Subcutaneous adipose tissue (tissue), 4 donors: ENCODE data around the gene CYP39A1. TPM values are rescaled to one million over a fixed set of nuclear protein-coding genes. Genes with fewer than 3 reads are reported as not detected.

Experiments used
- total RNA-seq, 4 donors: library from RNA; depleted of rRNA; stranded (reverse); fragments of >200 nt; gene quantifications; one replicate each; pipeline ENCODE4 v1.1.0, GENCODE V29; 2016
- TF ChIP-seq, protein P1 (sequence below): fragments of 450-650 bp; IDR thresholded peaks from one replicate; pipeline ENCODE4 v1.5.1; 2016; ENCODE audit warnings: low read depth, mild to moderate bottlenecking, control low read depth, antibody characterized with exemption, moderate library complexity

CYP39A1 gene
- total RNA-seq, 4 donors from 2014 or later = 0.88 to 2.0 (median 1.1) TPM

- TF ChIP-seq, protein P1, sequence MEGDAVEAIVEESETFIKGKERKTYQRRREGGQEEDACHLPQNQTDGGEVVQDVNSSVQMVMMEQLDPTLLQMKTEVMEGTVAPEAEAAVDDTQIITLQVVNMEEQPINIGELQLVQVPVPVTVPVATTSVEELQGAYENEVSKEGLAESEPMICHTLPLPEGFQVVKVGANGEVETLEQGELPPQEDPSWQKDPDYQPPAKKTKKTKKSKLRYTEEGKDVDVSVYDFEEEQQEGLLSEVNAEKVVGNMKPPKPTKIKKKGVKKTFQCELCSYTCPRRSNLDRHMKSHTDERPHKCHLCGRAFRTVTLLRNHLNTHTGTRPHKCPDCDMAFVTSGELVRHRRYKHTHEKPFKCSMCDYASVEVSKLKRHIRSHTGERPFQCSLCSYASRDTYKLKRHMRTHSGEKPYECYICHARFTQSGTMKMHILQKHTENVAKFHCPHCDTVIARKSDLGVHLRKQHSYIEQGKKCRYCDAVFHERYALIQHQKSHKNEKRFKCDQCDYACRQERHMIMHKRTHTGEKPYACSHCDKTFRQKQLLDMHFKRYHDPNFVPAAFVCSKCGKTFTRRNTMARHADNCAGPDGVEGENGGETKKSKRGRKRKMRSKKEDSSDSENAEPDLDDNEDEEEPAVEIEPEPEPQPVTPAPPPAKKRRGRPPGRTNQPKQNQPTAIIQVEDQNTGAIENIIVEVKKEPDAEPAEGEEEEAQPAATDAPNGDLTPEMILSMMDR = no peak
Measured at GRCh38 chr6:46590765-46591164, 61.9 kb downstream of the CYP39A1 start.

DNA sequence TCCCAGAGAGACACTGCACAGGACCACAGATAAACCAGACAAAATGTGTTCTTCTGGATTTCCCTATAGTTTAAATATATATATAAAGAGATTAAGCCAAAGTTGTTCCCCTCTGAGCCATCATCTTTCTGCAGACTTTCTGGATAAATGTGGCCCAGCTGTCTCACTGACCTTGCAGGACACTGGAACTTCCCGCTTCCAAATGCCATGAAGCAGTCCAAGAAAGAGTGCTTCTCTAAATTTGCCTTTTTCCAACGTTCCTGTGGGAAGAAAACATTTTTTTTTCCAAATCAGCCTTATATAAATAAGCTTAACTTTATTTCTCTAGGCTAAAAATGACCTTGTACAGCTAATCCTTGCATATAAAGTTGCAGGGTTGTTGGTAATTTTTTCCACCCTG is 65.7 kb downstream of the CYP39A1 start:
- TF ChIP-seq, protein P1 = no peak

GRCh38 chr6:46584586-46584985 is 68.0 kb downstream of the CYP39A1 start:
- TF ChIP-seq, protein P1 = no peak

DNA sequence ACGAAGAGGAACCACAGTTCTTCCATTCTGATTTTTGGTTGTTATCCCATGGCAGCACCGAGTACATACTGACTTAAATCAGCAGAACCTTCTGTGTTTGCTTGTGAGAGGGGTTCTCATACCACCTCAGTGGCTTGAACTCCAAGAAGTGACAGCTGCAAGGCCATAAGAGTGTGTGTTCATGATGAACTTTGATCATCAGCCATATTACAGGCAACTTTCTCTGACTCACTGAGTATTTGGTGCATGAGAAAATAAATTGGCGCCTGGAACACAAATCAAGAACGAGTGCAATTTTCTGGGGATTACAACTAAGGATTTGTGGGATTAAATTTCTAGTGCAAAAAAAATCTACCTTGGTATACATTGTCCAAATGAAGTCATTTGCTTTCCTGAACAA is 68.9 kb downstream of the CYP39A1 start:
- TF ChIP-seq, protein P1 = no peak

DNA sequence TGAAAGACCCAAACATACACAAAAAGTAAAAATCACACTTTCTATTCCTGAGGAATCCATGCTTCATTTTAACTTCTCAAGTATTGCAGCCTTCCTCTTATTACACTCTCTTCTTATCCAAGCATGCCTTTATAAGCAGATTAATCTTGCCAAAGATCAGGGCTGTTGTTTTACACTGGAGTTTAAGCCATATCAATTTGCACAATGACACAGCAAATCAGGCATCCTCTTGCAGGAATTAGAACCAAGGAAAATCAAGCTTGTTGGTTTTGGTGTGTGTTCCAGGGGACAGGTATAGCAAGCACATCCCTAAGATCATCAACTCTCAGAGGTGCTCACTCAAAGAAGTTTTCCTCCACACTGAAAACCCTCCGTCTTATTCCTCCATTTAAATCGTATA is 69.5 kb downstream of the CYP39A1 start:
- TF ChIP-seq, protein P1 = no peak

DNA sequence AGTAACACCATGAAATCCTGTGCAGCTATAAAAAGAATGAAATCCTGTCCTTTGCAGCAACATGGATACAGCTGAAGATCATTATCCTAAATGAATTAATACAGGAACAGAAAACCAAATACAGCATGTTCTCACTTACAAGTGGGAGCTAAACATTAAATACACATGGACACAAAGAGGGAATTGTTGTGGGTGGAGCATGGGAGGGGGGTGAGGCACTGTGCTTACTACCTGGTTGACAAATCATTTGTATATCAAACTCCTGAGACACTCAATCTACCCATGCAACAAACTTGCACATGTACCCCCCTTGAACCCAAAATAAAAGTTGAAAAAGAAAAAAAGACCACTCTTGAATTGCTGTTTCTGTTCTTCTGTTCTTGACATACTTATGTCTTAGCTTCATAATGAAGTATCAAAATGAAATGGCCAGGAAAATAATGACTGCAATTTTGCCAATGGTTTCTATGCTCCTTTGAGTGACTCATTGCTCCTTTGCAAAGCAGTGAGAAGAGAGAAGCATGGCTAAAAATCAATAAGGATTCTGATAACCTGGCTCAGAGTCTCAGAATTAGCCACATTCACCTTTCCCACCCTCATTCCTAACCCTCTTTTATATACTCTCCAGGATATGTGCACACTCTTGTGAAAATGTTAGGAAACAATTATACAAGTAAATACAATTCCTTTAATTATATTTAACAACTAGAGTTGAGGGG is 71.0 kb downstream of the CYP39A1 start:
- TF ChIP-seq, protein P1 = no peak

DNA sequence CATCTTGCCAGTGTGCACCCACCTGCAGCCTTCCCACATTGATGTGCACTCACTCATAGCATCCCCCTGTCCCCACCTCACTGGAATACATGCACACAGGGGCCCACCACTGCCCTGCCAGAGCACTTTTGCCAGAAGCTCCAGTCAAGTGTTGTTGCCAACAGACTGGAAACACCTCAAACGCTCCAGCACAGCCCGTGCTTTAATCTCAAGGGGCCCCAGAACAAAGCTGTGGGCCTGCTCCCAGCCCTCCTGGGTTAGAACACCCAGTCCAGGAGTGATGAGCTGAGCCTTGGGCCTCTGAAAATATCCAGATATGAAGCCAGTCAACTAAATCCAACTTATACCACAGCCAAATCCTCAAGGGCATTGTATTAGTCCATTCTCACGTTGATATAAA is 77.1 kb downstream of the CYP39A1 start:
- TF ChIP-seq, protein P1 = no peak
